Measurements from ENCODE around the gene SASH3.

The SASH3 gene

GRCh38 chrX:129779747-129780146 lies at the start of gene SASH3:
Gene SASH3 (plus strand): TSS chrX:129779949. CDS start chrX:129780098, 149 bp downstream.
- peak within 1 kb of the TSS; percentile 99 for H3K27ac ChIP-seq (ENCODE audit: low read length)
- peaks cover 88% of the 10 kb centered on the region for H3K79me2 ChIP-seq (ENCODE audit: insufficient read depth, low read length)
- H3K4me2 ChIP-seq (ENCODE audit: insufficient read depth, low read length) = peak within 1 kb of the TSS; percentile 92
- H3K36me3 ChIP-seq (ENCODE audit: insufficient read depth, low read length) = peaks cover 47% of the 10 kb centered on the region
- peak within 1 kb of the TSS; percentile 65 to 87 for H3K4me3 ChIP-seq (ENCODE audit: low read depth in 1 of 2, low read length in 2 of 2)
- H2AFZ ChIP-seq (ENCODE audit: low read depth, low read length) = no peak within 1 kb of the TSS
- no peaks in the 10 kb centered on the region for H3K27me3 ChIP-seq (ENCODE audit: insufficient read depth, low read length, poor library complexity)
- peak within 1 kb of the TSS; percentile 96 for H3K9ac ChIP-seq (ENCODE audit: low read depth, low read length)
- peak; percentile 47 for ATAC-seq (ENCODE audit: insufficient read depth, low read depth)
- peak; percentile 88 for DNase-seq
- peaks cover 33% of the 10 kb centered on the region for H4K20me1 ChIP-seq (ENCODE audit: insufficient read depth, low read length)
- no peaks in the 10 kb centered on the region for H3K9me3 ChIP-seq (ENCODE audit: insufficient read depth, low read length, severe bottlenecking)
- TF ChIP-seq CTCF (IDR thresholded peaks at IDR 0.05; ENCODE audit: borderline replicate concordance, extremely low read depth, low read length, poor library complexity, severe bottlenecking) (no peak), EZH2 (IDR thresholded peaks at IDR 0.05; ENCODE audit: borderline replicate concordance, low read depth, low read length, severe bottlenecking) (no peak)
- peaks cover 77% of the 10 kb centered on the region for H3K4me1 ChIP-seq (ENCODE audit: insufficient read depth, low read length)

- DNase-seq (no peak), ATAC-seq (ENCODE audit: insufficient read depth, low read depth) (no peak)
- Histone ChIP-seq H2AFZ (ENCODE audit: low read depth, low read length) (no peak overlapping the region), H3K27ac (ENCODE audit: low read length) (peak overlapping the region; percentile 88), H3K9ac (ENCODE audit: low read depth, low read length) (no peak overlapping the region), H3K4me1 (ENCODE audit: insufficient read depth, low read length) (peaks cover 82% of the 10 kb centered on the region), H3K9me3 (ENCODE audit: insufficient read depth, low read length, severe bottlenecking) (no peaks in the 10 kb centered on the region), H3K79me2 (ENCODE audit: insufficient read depth, low read length) (no peaks in the 10 kb centered on the region), H3K4me3 (ENCODE audit: low read depth in 1 of 2, low read length in 2 of 2) (no peak overlapping the region), H3K27me3 (ENCODE audit: insufficient read depth, low read length, poor library complexity) (no peaks in the 10 kb centered on the region), H3K4me2 (ENCODE audit: insufficient read depth, low read length) (no peak overlapping the region), H4K20me1 (ENCODE audit: insufficient read depth, low read length) (no peaks in the 10 kb centered on the region), H3K36me3 (ENCODE audit: insufficient read depth, low read length) (no peaks in the 10 kb centered on the region)
- TF ChIP-seq EZH2 (IDR thresholded peaks at IDR 0.05; ENCODE audit: borderline replicate concordance, low read depth, low read length, severe bottlenecking) (no peak), CTCF (IDR thresholded peaks at IDR 0.05; ENCODE audit: borderline replicate concordance, extremely low read depth, low read length, poor library complexity, severe bottlenecking) (no peak)
These were observed 48.5 kb upstream of the SASH3 start for GRCh38 chrX:129731228-129731627.

- no peak overlapping the region for H3K4me3 ChIP-seq (ENCODE audit: low read depth in 1 of 2, low read length in 2 of 2)
- ATAC-seq (ENCODE audit: insufficient read depth, low read depth) = peak; percentile 37
- no peaks in the 10 kb centered on the region for H3K27me3 ChIP-seq (ENCODE audit: insufficient read depth, low read length, poor library complexity)
- peak overlapping the region; percentile 54 for H3K9ac ChIP-seq (ENCODE audit: low read depth, low read length)
- peak overlapping the region; percentile 88 for H3K27ac ChIP-seq (ENCODE audit: low read length)
- no peaks in the 10 kb centered on the region for H3K79me2 ChIP-seq (ENCODE audit: insufficient read depth, low read length)
- H3K36me3 ChIP-seq (ENCODE audit: insufficient read depth, low read length) = no peaks in the 10 kb centered on the region
- H3K4me2 ChIP-seq (ENCODE audit: insufficient read depth, low read length) = peak overlapping the region; percentile 10
- no peaks in the 10 kb centered on the region for H4K20me1 ChIP-seq (ENCODE audit: insufficient read depth, low read length)
- TF ChIP-seq EZH2 (IDR thresholded peaks at IDR 0.05; ENCODE audit: borderline replicate concordance, low read depth, low read length, severe bottlenecking) (no peak), CTCF (IDR thresholded peaks at IDR 0.05; ENCODE audit: borderline replicate concordance, extremely low read depth, low read length, poor library complexity, severe bottlenecking) (no peak)
- H3K4me1 ChIP-seq (ENCODE audit: insufficient read depth, low read length) = peaks cover 89% of the 10 kb centered on the region
- DNase-seq = no peak
- no peak overlapping the region for H2AFZ ChIP-seq (ENCODE audit: low read depth, low read length)
- H3K9me3 ChIP-seq (ENCODE audit: insufficient read depth, low read length, severe bottlenecking) = no peaks in the 10 kb centered on the region
These were observed 46.9 kb upstream of the SASH3 start for GRCh38 chrX:129732857-129733256.

- H3K27me3 ChIP-seq (ENCODE audit: insufficient read depth, low read length, poor library complexity) = no peaks in the 10 kb centered on the region
- peak overlapping the region; percentile 54 for H3K9ac ChIP-seq (ENCODE audit: low read depth, low read length)
- peak overlapping the region; percentile 88 for H3K27ac ChIP-seq (ENCODE audit: low read length)
- peak; percentile 82 for DNase-seq
- H3K4me1 ChIP-seq (ENCODE audit: insufficient read depth, low read length) = peaks cover 94% of the 10 kb centered on the region
- H3K36me3 ChIP-seq (ENCODE audit: insufficient read depth, low read length) = no peaks in the 10 kb centered on the region
- H3K79me2 ChIP-seq (ENCODE audit: insufficient read depth, low read length) = no peaks in the 10 kb centered on the region
- peak; percentile 84 for ATAC-seq (ENCODE audit: insufficient read depth, low read depth)
- H4K20me1 ChIP-seq (ENCODE audit: insufficient read depth, low read length) = no peaks in the 10 kb centered on the region
- no peak for TF ChIP-seq EZH2 (IDR thresholded peaks at IDR 0.05; ENCODE audit: borderline replicate concordance, low read depth, low read length, severe bottlenecking)
- TF ChIP-seq CTCF (IDR thresholded peaks at IDR 0.05; ENCODE audit: borderline replicate concordance, extremely low read depth, low read length, poor library complexity, severe bottlenecking) = no peak
- no peak overlapping the region for H2AFZ ChIP-seq (ENCODE audit: low read depth, low read length)
- no peaks in the 10 kb centered on the region for H3K9me3 ChIP-seq (ENCODE audit: insufficient read depth, low read length, severe bottlenecking)
- H3K4me3 ChIP-seq (ENCODE audit: low read depth in 1 of 2, low read length in 2 of 2) = no peak overlapping the region
- H3K4me2 ChIP-seq (ENCODE audit: insufficient read depth, low read length) = peak overlapping the region; percentile 10
These were observed 46.4 kb upstream of the SASH3 start for GRCh38 chrX:129733335-129733734.

Data from DND-41 (cell line).